Endothelial cell of hepatic sinusoid (primary cell): Measurements from ENCODE around the gene TOMM34.

ENCODE experiments used
- in situ Hi-C: cut with HindIII; loops from 2 replicates; pipeline ENCODE4 v1.10.0; 2017; ENCODE audit warnings: low sequenced_read_pairs

The TOMM34 gene

GRCh38 chr20:44936510-44936909, 23.7 kb downstream of the TOMM34 start:
- in situ Hi-C loops, result no loop called here

- in situ Hi-C loops, result no loop called here
Measured at GRCh38 chr20:44932916-44933315, 27.3 kb downstream of the TOMM34 start.

GRCh38 chr20:44931911-44932310, 28.3 kb downstream of the TOMM34 start:
- in situ Hi-C loops, result no loop called here

GRCh38 chr20:44930517-44931168, 29.6 kb downstream of the TOMM34 start:
- in situ Hi-C loops, result no loop called here

GRCh38 chr20:44928595-44928994, 31.6 kb downstream of the TOMM34 start:
- in situ Hi-C loops, result no loop called here

GRCh38 chr20:44924541-44924940, 35.7 kb downstream of the TOMM34 start:
- in situ Hi-C loops, result no loop called here

- in situ Hi-C loops, result no loop called here
Measured at GRCh38 chr20:44921447-44921846, 38.8 kb downstream of the TOMM34 start.

GRCh38 chr20:44918761-44919160, 41.4 kb downstream of the TOMM34 start:
- in situ Hi-C loops, result no loop called here

GRCh38 chr20:44918342-44918741, 41.9 kb downstream of the TOMM34 start:
- in situ Hi-C loops, result no loop called here

GRCh38 chr20:44917399-44917798, 42.8 kb downstream of the TOMM34 start:
- in situ Hi-C loops, result no loop called here

- in situ Hi-C loops, result no loop called here
Measured at GRCh38 chr20:44916586-44916985, 43.6 kb downstream of the TOMM34 start.

- in situ Hi-C loops, result no loop called here
Measured at GRCh38 chr20:44914924-44915323, 45.3 kb downstream of the TOMM34 start.

- in situ Hi-C loops, result no loop called here
Measured at GRCh38 chr20:44912189-44912588, 48.0 kb downstream of the TOMM34 start.

- in situ Hi-C loops, result no loop called here
Measured at GRCh38 chr20:44911264-44911921, 48.8 kb downstream of the TOMM34 start.

GRCh38 chr20:44910690-44911262, 49.4 kb downstream of the TOMM34 start:
- in situ Hi-C loops, result no loop called here

GRCh38 chr20:44909872-44910689, 50.1 kb downstream of the TOMM34 start, which contains the start of gene PABPC1L:
Gene PABPC1L (plus strand): TSS chr20:44910060. CDS start chr20:44910144, 84 bp downstream.
- in situ Hi-C loops, result no loop called here

GRCh38 chr20:44908987-44909871, 51.0 kb downstream of the TOMM34 start:
- in situ Hi-C loops, result no loop called here

GRCh38 chr20:44904377-44904776, 55.8 kb downstream of the TOMM34 start:
- in situ Hi-C loops, result no loop called here

- in situ Hi-C loops, result no loop called here
Measured at GRCh38 chr20:44901974-44902373, 58.2 kb downstream of the TOMM34 start.

GRCh38 chr20:44900231-44900854, 59.9 kb downstream of the TOMM34 start:
- in situ Hi-C loops, result no loop called here
